Adrenal gland (tissue), 12 donors: Measurements from ENCODE around the gene WDR49. TPM values are rescaled to one million over a fixed set of nuclear protein-coding genes. Genes with fewer than 3 reads are reported as not detected.

Experiments used
- DNase-seq, 7 donors: peaks; one replicate each; pipeline ENCODE4 v3.0.0-alpha.2; 2019 to 2020
- H3K27ac ChIP-seq, 5 donors: fragments of 200-600 bp; sonication (generic) in 4 of 5; 1 replicate in 3 of 5; 2 replicates in 2 of 5; pipeline versions ENCODE4 v1.5.1 to v1.8.0; 2016 to 2020; ENCODE audit warnings: mild to moderate bottlenecking in 1 of 5
- H3K27me3 ChIP-seq: fragments of 200-600 bp; 2 replicates; pipeline ENCODE4 v1.8.0; 2021
- H3K36me3 ChIP-seq, 2 donors: fragments of 200-600 bp; replicated peaks in 1 of 2; 1 replicate in 1 of 2; 2 replicates in 1 of 2; pipeline versions ENCODE4 v1.5.1 to v1.8.0; 2018 to 2022
- H3K4me1 ChIP-seq, 2 donors: fragments of 200-600 bp; replicated peaks in 1 of 2; 1 replicate in 1 of 2; 2 replicates in 1 of 2; pipeline versions ENCODE4 v1.5.1 to v1.8.0; 2018 to 2021
- H3K4me3 ChIP-seq, 4 donors: fragments of 200-600 bp; sonication (generic) in 3 of 4; one replicate each; pipeline ENCODE4 v1.5.1; 2016 to 2018
- H3K9me3 ChIP-seq, 3 donors: fragments of 200-600 bp; sonication (generic) in 1 of 3; replicated peaks in 1 of 3; 1 replicate in 2 of 3; 2 replicates in 1 of 3; pipeline versions ENCODE4 v1.5.1 to v1.8.0; 2016 to 2021
- CTCF ChIP-seq, 6 experiments: fragments of 450-650 bp in 4 of 6; fragments of 200-600 bp in 2 of 6; sonication (generic) in 1 of 6; IDR thresholded peaks; 1 replicate in 5 of 6; 2 replicates in 1 of 6; pipeline versions ENCODE4 v1.5.1 to v1.8.0; 2016 to 2021; ENCODE audit warnings: antibody characterized with exemption in 6 of 6, mild to moderate bottlenecking in 2 of 6, moderate library complexity in 1 of 6
- POLR2A ChIP-seq, 2 donors: fragments of 450-650 bp; IDR thresholded peaks; one replicate each; pipeline ENCODE4 v1.6.1; 2017; ENCODE audit warnings: antibody characterized with exemption in 2 of 2, mild to moderate bottlenecking in 2 of 2, moderate library complexity in 1 of 2
- WGBS, 4 donors: extraction: QIAGEN DNeasy Blood & Tissue Kit in 2 of 4; methylation state at CpG; one replicate each; pipeline versions ENCODE4 v1.1.5 to v1.1.7; 2013 to 2017; 5-methylcytosine and 5-hydroxymethylcytosine counted together
- intact Hi-C, 2 donors: fragments of 100-400 bp; cut with DNase I; formaldehyde crosslinking; loops; one replicate each; pipeline versions ENCODE4 v1.14.1 to v1.15.0; 2022 to 2023
- polyA plus RNA-seq, 3 donors: library from polyadenylated mRNA; stranded (reverse); fragments of 200-250 nt in 2 of 3; fragments of 350-450 nt in 1 of 3; fragmentation: Illumina TruSeq in 1 of 3; extraction: RNeasy Lipid Tissue Mini Kit (QIAGEN cat#74804) in 1 of 3; gene quantifications; one replicate each; pipeline ENCODE4 v1.2.3, GENCODE V29; 2013 to 2014
- total RNA-seq, 9 donors: library from RNA; depleted of rRNA in 4 of 9; stranded (reverse); fragments of >200 nt in 4 of 9; fragments of 120-200 nt in 1 of 9; fragmentation: NEBNext Ultra II Directional in 1 of 9; extraction: Animal tissue kit (Norgen Biotek cat#: 25700) in 1 of 9; gene quantifications; one replicate each; pipeline versions ENCODE4 v1.1.0 to v1.2.4, GENCODE V29; 2013 to 2023
- donor health status: healthy with polysubstance abuse.
- donor health status: Bipolar disorder and iron deficiency.
- donor health status: DM: yes; HTN: yes; CAD: no.
- donor health status: DM: no; HTN: no; CAD: no.
- donor health status: DM: no; HTN: no; CAD: no.
- donor health status: DM: yes; HTN: yes; CAD: no.

Gene WDR49
- total and polyA plus RNA-seq, 12 donors = 0.07 to 1.3 (median 0.34) TPM; not detected in 5

GRCh38 chr3:167611718-167612117, 42.0 kb downstream of the WDR49 start:
- no peak overlapping the region for H3K27ac ChIP-seq
- no peak for DNase-seq
- no peak overlapping the region for H3K4me3 ChIP-seq
- H3K9me3 ChIP-seq = no peaks in the 10 kb centered on the region
- H3K36me3 ChIP-seq = no peaks in the 10 kb centered on the region
- no peaks in the 10 kb centered on the region for H3K4me1 ChIP-seq
- WGBS, 4 donors = 43 to 69% (median 59%) methylated on average over 2 of the region's 2 CpGs
- no peaks in the 10 kb centered on the region for H3K27me3 ChIP-seq
- intact Hi-C loops = no loop called here
- TF ChIP-seq CTCF (IDR thresholded peaks at IDR 0.05) (no peak), POLR2A (IDR thresholded peaks at IDR 0.05) (no peak)

- Histone ChIP-seq H3K9me3 (no peaks in the 10 kb centered on the region), H3K27me3 (no peaks in the 10 kb centered on the region), H3K4me1 (no peaks in the 10 kb centered on the region), H3K27ac (no peak overlapping the region), H3K36me3 (no peaks in the 10 kb centered on the region), H3K4me3 (no peak overlapping the region)
- WGBS, 4 donors = 74 to 83% (median 77%) methylated on average over 5 of the region's 5 CpGs
- TF ChIP-seq POLR2A (IDR thresholded peaks at IDR 0.05) = no peak
- no peak for TF ChIP-seq CTCF (IDR thresholded peaks at IDR 0.05)
- intact Hi-C loops = no loop called here
- DNase-seq = no peak
These were observed 44.6 kb downstream of the WDR49 start for GRCh38 chr3:167609156-167609555.

- H3K4me1 ChIP-seq = no peaks in the 10 kb centered on the region
- no peaks in the 10 kb centered on the region for H3K9me3 ChIP-seq
- H3K4me3 ChIP-seq = no peak overlapping the region
- 57 to 75% (median 66%) methylated on average over 3 of the region's 3 CpGs for WGBS, 4 donors
- H3K27me3 ChIP-seq = no peaks in the 10 kb centered on the region
- DNase-seq = no peak
- intact Hi-C loops = no loop called here
- TF ChIP-seq CTCF (IDR thresholded peaks at IDR 0.05) (no peak), POLR2A (IDR thresholded peaks at IDR 0.05) (no peak)
- no peak overlapping the region for H3K27ac ChIP-seq
- H3K36me3 ChIP-seq = no peaks in the 10 kb centered on the region
These were observed 46.9 kb downstream of the WDR49 start for GRCh38 chr3:167606836-167607235.

- no peak overlapping the region for H3K4me3 ChIP-seq
- H3K27me3 ChIP-seq = no peaks in the 10 kb centered on the region
- 57 to 77% (median 61%) methylated on average over 2 of the region's 2 CpGs for WGBS, 4 donors
- H3K9me3 ChIP-seq = no peaks in the 10 kb centered on the region
- no peak overlapping the region for H3K27ac ChIP-seq
- DNase-seq = no peak
- H3K4me1 ChIP-seq = no peaks in the 10 kb centered on the region
- H3K36me3 ChIP-seq = no peaks in the 10 kb centered on the region
- TF ChIP-seq CTCF (IDR thresholded peaks at IDR 0.05) = no peak
- TF ChIP-seq POLR2A (IDR thresholded peaks at IDR 0.05) = no peak
- intact Hi-C loops = no loop called here
These were observed 47.9 kb downstream of the WDR49 start for GRCh38 chr3:167605871-167606270.
